Measurements from ENCODE around the gene ADD3. TPM values are rescaled to one million over a fixed set of nuclear protein-coding genes. Genes with fewer than 3 reads are reported as not detected.

ADD3 gene
- total RNA-seq, 1 experiment from 2014 or later: 59.9 TPM

DNA sequence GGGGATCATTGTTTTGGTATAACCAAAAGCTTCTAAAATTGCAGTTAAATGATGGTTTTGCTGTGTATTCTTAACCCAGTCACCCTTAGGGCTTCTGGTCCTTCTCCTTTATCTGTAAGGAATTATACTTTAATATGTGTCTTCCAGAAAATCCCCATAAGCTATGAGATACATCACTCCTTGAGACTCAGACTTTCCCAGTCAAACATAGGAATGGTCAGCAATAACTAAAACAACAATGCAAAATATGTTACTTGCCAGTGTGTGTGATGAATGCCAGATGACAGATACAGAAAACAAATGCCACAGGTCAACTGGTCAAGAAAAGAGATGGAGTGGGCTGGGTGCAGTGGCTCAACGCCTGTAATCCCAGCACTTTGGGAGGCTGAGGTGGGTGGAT, 10.1 kb downstream of the ADD3 start:
- peaks cover 15% of the 10 kb centered on the region; the same call in 1 of the 2 replicates for H3K79me2 ChIP-seq (ENCODE audit: insufficient read depth, low read length)

More for the DNA sequence above, 10.1 kb downstream of the ADD3 start:
- peaks cover 0 to 2% (median 0%) of the 10 kb centered on the region in 3 experiments; a peak in 1 of 7 replicates for H3K36me3 Mint-ChIP-seq (ENCODE audit: insufficient read depth in 1 of 3, low read depth in 3 of 3)
- H2AFZ ChIP-seq (ENCODE audit: low read length): no peak overlapping the region
- no peak overlapping the region for H2BK15ac ChIP-seq (ENCODE audit: low read depth, low read length)
- H3K23ac ChIP-seq (ENCODE audit: insufficient read length, low read depth, low read length): no peak overlapping the region
- no peak overlapping the region for H2BK5ac ChIP-seq (ENCODE audit: insufficient read length, low read length)
- no peak overlapping the region for H4K5ac ChIP-seq (ENCODE audit: insufficient read length, low read depth, low read length)
- no peaks in the 10 kb centered on the region for H3K9me3 Mint-ChIP-seq
- H3K9ac ChIP-seq (ENCODE audit: extremely low read depth, insufficient read length, low read length): no peak overlapping the region
- H3K4me2 ChIP-seq (ENCODE audit: insufficient read depth, insufficient read length, low read length): no peak overlapping the region
- WGBS (ENCODE audit: extremely low coverage, insufficient read length, low lambda C conversion rate): no CpG with 5 or more reads among the region's 1 CpG
- no peak overlapping the region for H3K14ac ChIP-seq (ENCODE audit: insufficient read depth, low read length)
- no peak overlapping the region for H2BK12ac ChIP-seq (ENCODE audit: insufficient read length, low read depth, low read length)
- no peak overlapping the region for H3K27ac ChIP-seq (ENCODE audit: insufficient read length, low read depth, low read length)
- no peak for DNase-seq
- H3K18ac ChIP-seq (ENCODE audit: insufficient read length, low read depth, low read length): no peak overlapping the region
- no peaks in the 10 kb centered on the region for H3K27me3 Mint-ChIP-seq (ENCODE audit: low read depth)
- no peaks in the 10 kb centered on the region for H3K27me3 ChIP-seq (ENCODE audit: insufficient read depth, low read length)
- H3K4me1 ChIP-seq (ENCODE audit: insufficient read depth, low read length): peaks cover 10% of the 10 kb centered on the region
- peaks cover 6% of the 10 kb centered on the region for H3K79me1 ChIP-seq (ENCODE audit: insufficient read depth, low read depth, low read length, poor library complexity, severe bottlenecking)
- peak overlapping the region in 1 of 3 experiments; percentile 28; a peak in 1 of 7 replicates for H3K27ac Mint-ChIP-seq
- no peak overlapping the region for H4K91ac ChIP-seq (ENCODE audit: insufficient read length, low read depth, low read length)
- H4K8ac ChIP-seq (replicated peaks; ENCODE audit: insufficient read length, low read depth, low read length): no peak overlapping the region
- TF ChIP-seq, protein P1, sequence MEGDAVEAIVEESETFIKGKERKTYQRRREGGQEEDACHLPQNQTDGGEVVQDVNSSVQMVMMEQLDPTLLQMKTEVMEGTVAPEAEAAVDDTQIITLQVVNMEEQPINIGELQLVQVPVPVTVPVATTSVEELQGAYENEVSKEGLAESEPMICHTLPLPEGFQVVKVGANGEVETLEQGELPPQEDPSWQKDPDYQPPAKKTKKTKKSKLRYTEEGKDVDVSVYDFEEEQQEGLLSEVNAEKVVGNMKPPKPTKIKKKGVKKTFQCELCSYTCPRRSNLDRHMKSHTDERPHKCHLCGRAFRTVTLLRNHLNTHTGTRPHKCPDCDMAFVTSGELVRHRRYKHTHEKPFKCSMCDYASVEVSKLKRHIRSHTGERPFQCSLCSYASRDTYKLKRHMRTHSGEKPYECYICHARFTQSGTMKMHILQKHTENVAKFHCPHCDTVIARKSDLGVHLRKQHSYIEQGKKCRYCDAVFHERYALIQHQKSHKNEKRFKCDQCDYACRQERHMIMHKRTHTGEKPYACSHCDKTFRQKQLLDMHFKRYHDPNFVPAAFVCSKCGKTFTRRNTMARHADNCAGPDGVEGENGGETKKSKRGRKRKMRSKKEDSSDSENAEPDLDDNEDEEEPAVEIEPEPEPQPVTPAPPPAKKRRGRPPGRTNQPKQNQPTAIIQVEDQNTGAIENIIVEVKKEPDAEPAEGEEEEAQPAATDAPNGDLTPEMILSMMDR (conservative IDR thresholded peaks at IDR 0.05): no peak
- no peak overlapping the region for H3K4me3 Mint-ChIP-seq
- H3K4me1 Mint-ChIP-seq: peaks cover 34 to 39% of the 10 kb centered on the region in 2 experiments
- no peak overlapping the region for H3K56ac ChIP-seq (ENCODE audit: insufficient read length, low read depth, low read length)
- no peak overlapping the region for H2BK20ac ChIP-seq (ENCODE audit: low read depth, low read length, poor library complexity, severe bottlenecking)
- no peak overlapping the region for H3K4ac ChIP-seq (ENCODE audit: low read depth, low read length)
- no peak overlapping the region for H2BK120ac ChIP-seq (ENCODE audit: low read depth, low read length, poor library complexity, severe bottlenecking)
- H3T11ph ChIP-seq (ENCODE audit: low read length): no peak overlapping the region
- H4K20me1 ChIP-seq (ENCODE audit: control insufficient read depth, insufficient read depth, insufficient read length): no peaks in the 10 kb centered on the region
- H3K9me3 ChIP-seq (ENCODE audit: control insufficient read depth, low read depth, low read length): no peaks in the 10 kb centered on the region
- H3K23me2 ChIP-seq (ENCODE audit: insufficient read length, low read depth, low read length, poor library complexity, severe bottlenecking): no peaks in the 10 kb centered on the region
- H2AK5ac ChIP-seq (ENCODE audit: insufficient read length, low read length): no peak overlapping the region

All from H9 (cell line).